ENCODE data around the gene ZIC5.

- TF ChIP-seq, protein P1, sequence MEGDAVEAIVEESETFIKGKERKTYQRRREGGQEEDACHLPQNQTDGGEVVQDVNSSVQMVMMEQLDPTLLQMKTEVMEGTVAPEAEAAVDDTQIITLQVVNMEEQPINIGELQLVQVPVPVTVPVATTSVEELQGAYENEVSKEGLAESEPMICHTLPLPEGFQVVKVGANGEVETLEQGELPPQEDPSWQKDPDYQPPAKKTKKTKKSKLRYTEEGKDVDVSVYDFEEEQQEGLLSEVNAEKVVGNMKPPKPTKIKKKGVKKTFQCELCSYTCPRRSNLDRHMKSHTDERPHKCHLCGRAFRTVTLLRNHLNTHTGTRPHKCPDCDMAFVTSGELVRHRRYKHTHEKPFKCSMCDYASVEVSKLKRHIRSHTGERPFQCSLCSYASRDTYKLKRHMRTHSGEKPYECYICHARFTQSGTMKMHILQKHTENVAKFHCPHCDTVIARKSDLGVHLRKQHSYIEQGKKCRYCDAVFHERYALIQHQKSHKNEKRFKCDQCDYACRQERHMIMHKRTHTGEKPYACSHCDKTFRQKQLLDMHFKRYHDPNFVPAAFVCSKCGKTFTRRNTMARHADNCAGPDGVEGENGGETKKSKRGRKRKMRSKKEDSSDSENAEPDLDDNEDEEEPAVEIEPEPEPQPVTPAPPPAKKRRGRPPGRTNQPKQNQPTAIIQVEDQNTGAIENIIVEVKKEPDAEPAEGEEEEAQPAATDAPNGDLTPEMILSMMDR (IDR thresholded peaks at IDR 0.05) = no peak
- TF ChIP-seq POLR2AphosphoS5 (IDR thresholded peaks at IDR 0.05) = no peak
Observed at GRCh38 chr13:99955747-99956472, 15.7 kb downstream of the ZIC5 start.

Data from prostate gland (tissue), 2 donors.